Gastroesophageal sphincter (tissue), 3 donors: Measurements from ENCODE around the gene SDHAF2.

ENCODE experiments used
- CTCF ChIP-seq, 4 experiments: fragments of 200-600 bp in 2 of 4; fragments of 450-650 bp in 2 of 4; sonication (generic) in 1 of 4; IDR thresholded peaks; one replicate each; pipeline ENCODE4 v1.5.1; 2017 to 2019; ENCODE audit warnings: antibody characterized with exemption in 4 of 4, mild to moderate bottlenecking in 2 of 4, moderate library complexity in 2 of 4
- EP300 ChIP-seq: sonication (generic); formaldehyde crosslinking; IDR thresholded peaks from one replicate; pipeline ENCODE4 v1.6.1; 2017; ENCODE audit warnings: antibody characterized with exemption, mild to moderate bottlenecking
- POLR2A ChIP-seq, 2 donors: fragments of 450-650 bp; IDR thresholded peaks; one replicate each; pipeline ENCODE4 v1.6.1; 2017; ENCODE audit warnings: antibody characterized with exemption in 2 of 2, mild to moderate bottlenecking in 2 of 2, moderate library complexity in 1 of 2
- POLR2AphosphoS5 ChIP-seq: sonication (generic); formaldehyde crosslinking; IDR thresholded peaks from one replicate; pipeline ENCODE4 v1.6.1; 2017; ENCODE audit warnings: antibody characterized with exemption

GRCh38 chr11:61429691-61430582, at the start of gene SDHAF2, which contains the start of gene CPSF7:
- TF ChIP-seq CTCF (IDR thresholded peaks at IDR 0.05): no peak
- peak; percentile 70 to 71 for TF ChIP-seq POLR2A (IDR thresholded peaks at IDR 0.05)
- no peak for TF ChIP-seq EP300
- TF ChIP-seq POLR2AphosphoS5: peak; percentile 76
